K562 (cell line): ENCODE results near the gene PACS2. TPM values are rescaled to one million over a fixed set of nuclear protein-coding genes. Genes with fewer than 3 reads are reported as not detected.

Source experiments
- BCOR ChIP-seq: fragments of 450-650 bp; IDR thresholded peaks from 2 replicates; pipeline ENCODE4 v1.6.1; 2016
- HEY1 ChIP-seq: fragments of 250-450 bp; sonication (Bioruptor Pico); IDR thresholded peaks from 2 replicates; pipeline ENCODE4 v1.5.0; 2020; ENCODE audit warnings: mild to moderate bottlenecking, moderate library complexity, borderline replicate concordance
- RBFOX2 ChIP-seq: fragments of 200-400 bp; formaldehyde crosslinking; IDR thresholded peaks from 2 replicates; pipeline ENCODE4 v1.6.1; 2017; ENCODE audit warnings: low read depth, mild to moderate bottlenecking, low read length, moderate library complexity
- RHOXF2B ChIP-seq: fragments of 250-450 bp; sonication (Bioruptor Pico); conservative IDR thresholded peaks from 2 replicates; pipeline ENCODE4 v1.5.1; 2021
- ZNF589 ChIP-seq: fragments of 200-800 bp; sonication (Bioruptor generic); IDR thresholded peaks from 2 replicates; pipeline ENCODE4 v1.6.1; 2016; ENCODE audit warnings: low read depth, missing genetic modification characterization, missing compliant biosample characterization
- ZNF778 ChIP-seq: fragments of 450-650 bp; formaldehyde crosslinking; IDR thresholded peaks from 2 replicates; pipeline ENCODE4 v1.4.0; 2020; ENCODE audit warnings: mild to moderate bottlenecking, moderate library complexity
- polyA plus RNA-seq, 8 experiments: library from polyadenylated mRNA; depleted of rRNA in 4 of 8; stranded (reverse) in 5 of 8; unstranded in 3 of 8; fragments of >200 nt; fragmentation: Nextera tagmentation in 2 of 8; fragmentation: Illumina TruSeq in 1 of 8; extraction: Ambion mirVana in 2 of 8; extraction: Trizol in 1 of 8; gene quantifications; 2 replicates each; pipeline versions ENCODE4 v1.2.1 to v1.2.3, GENCODE V29; 2011 to 2014; ENCODE audit warnings: inconsistent platforms in 1 of 8, missing spikeins in 1 of 8
- total RNA-seq, 7 experiments: library from RNA; depleted of rRNA in 6 of 7; stranded (reverse); fragments of >200 nt in 6 of 7; fragmentation: Illumina TruSeq in 2 of 7; extraction: Trizol in 2 of 7; gene quantifications; 2 replicates each; pipeline versions ENCODE4 v1.2.1 to v1.2.3, GENCODE V29; 2011 to 2021; ENCODE audit warnings: low replicate concordance in 1 of 7
- TF ChIP-seq, protein P1 (sequence below): fragments of 450-650 bp; IDR thresholded peaks from 2 replicates; pipeline ENCODE4 v1.6.1; 2016; ENCODE audit warnings: low read depth

Gene PACS2
- total and polyA plus RNA-seq, 9 of the 15 experiments (the other 6 are each of a cell fraction or from before 2014, with no cell fraction given): 0.11 to 20.8 (median 9.9) TPM

DNA sequence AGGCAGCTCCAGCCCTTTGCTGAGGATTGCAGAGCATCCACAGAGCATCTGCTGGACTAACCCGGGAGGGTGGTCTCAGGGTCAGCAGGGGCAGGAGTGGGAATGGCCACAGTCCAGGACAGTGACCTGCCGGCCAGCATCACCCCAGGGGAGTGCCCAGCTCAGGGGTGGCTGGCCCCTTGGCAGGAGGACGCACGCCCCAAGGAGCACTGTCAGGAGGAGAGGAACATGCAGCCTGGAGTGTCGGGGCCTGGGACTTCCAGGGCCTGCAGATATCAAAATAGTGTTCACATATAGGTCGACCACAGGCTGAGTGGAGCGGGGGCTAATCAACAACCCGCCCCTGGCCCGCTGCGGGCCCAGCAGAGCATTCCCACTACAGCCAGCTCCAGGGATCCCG, 50.6 kb downstream of the PACS2 start (continued):
- TF ChIP-seq, protein P1, sequence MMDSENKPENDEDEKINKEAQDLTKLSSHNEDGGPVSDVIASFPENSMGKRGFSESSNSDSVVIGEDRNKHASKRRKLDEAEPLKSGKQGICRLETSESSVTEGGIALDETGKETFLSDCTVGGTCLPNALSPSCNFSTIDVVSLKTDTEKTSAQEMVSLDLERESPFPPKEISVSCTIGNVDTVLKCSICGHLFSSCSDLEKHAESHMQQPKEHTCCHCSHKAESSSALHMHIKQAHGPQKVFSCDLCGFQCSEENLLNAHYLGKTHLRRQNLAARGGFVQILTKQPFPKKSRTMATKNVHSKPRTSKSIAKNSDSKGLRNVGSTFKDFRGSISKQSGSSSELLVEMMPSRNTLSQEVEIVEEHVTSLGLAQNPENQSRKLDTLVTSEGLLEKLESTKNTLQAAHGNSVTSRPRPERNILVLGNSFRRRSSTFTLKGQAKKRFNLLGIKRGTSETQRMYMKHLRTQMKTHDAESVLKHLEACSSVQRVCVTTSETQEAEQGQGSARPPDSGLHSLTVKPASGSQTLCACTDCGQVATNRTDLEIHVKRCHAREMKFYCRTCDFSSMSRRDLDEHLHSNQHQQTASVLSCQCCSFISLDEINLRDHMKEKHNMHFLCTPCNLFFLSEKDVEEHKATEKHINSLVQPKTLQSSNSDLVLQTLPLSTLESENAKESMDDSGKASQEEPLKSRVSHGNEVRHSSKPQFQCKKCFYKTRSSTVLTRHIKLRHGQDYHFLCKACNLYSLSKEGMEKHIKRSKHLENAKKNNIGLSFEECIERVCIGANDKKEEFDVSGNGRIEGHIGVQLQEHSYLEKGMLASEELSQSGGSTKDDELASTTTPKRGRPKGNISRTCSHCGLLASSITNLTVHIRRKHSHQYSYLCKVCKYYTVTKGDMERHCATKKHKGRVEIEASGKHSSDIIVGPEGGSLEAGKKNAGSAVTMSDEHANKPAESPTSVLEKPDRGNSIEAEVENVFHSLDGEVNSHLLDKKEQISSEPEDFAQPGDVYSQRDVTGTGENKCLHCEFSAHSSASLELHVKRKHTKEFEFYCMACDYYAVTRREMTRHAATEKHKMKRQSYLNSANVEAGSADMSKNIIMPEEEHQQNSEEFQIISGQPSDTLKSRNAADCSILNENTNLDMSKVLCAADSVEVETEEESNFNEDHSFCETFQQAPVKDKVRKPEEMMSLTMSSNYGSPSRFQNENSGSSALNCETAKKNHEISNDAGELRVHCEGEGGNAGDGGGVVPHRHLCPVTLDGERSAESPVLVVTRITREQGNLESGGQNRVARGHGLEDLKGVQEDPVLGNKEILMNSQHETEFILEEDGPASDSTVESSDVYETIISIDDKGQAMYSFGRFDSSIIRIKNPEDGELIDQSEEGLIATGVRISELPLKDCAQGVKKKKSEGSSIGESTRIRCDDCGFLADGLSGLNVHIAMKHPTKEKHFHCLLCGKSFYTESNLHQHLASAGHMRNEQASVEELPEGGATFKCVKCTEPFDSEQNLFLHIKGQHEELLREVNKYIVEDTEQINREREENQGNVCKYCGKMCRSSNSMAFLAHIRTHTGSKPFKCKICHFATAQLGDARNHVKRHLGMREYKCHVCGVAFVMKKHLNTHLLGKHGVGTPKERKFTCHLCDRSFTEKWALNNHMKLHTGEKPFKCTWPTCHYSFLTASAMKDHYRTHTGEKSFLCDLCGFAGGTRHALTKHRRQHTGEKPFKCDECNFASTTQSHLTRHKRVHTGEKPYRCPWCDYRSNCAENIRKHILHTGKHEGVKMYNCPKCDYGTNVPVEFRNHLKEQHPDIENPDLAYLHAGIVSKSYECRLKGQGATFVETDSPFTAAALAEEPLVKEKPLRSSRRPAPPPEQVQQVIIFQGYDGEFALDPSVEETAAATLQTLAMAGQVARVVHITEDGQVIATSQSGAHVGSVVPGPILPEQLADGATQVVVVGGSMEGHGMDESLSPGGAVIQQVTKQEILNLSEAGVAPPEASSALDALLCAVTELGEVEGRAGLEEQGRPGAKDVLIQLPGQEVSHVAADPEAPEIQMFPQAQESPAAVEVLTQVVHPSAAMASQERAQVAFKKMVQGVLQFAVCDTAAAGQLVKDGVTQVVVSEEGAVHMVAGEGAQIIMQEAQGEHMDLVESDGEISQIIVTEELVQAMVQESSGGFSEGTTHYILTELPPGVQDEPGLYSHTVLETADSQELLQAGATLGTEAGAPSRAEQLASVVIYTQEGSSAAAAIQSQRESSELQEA: no peak
- no peak for TF ChIP-seq ZNF589
- TF ChIP-seq ZNF778: no peak
- TF ChIP-seq RBFOX2: no peak
- no peak for TF ChIP-seq RHOXF2B (CRISPR knock-in tag)
- TF ChIP-seq HEY1: no peak
- TF ChIP-seq BCOR: no peak
